ENCODE results near the gene CNPY2.
"Not testable (repeated sequence)": the region's sequence is repeated elsewhere in the genome, so short reads cannot be mapped to it uniquely, and the experiment has no call there.

Gene CNPY2

GRCh38 chr12:56315622-56316473, at the start of gene CNPY2:
TSS of gene CNPY2 (minus strand) at chr12:56315988. CDS start at chr12:56315217, 771 bp downstream.
- peak; percentile 95 for DNase-seq (ENCODE audit: low spot score)
- no peak for FAIRE-seq

GRCh38 chr12:56362130-56363059, 46.6 kb upstream of the CNPY2 start, which contains the start of gene APOF:
TSS of gene APOF (minus strand) at chr12:56362857. CDS start at chr12:56362745, 112 bp downstream.
- FAIRE-seq = no peak

GRCh38 chr12:56361487-56362129, 45.8 kb upstream of the CNPY2 start:
- no peak for DNase-seq (ENCODE audit: low spot score)
- no peak for FAIRE-seq

More at GRCh38 chr12:56362130-56363059, 46.6 kb upstream of the CNPY2 start, which contains the start of gene APOF:
- DNase-seq (ENCODE audit: low spot score) = no peak

GRCh38 chr12:56359851-56360767, 44.3 kb upstream of the CNPY2 start, which contains the start of gene STAT2:
TSS of gene STAT2 (minus strand) at chr12:56360107. CDS start at chr12:56356571, 3,536 bp downstream.
- FAIRE-seq = peak; percentile 23

GRCh38 chr12:56358836-56359532, 43.2 kb upstream of the CNPY2 start:
- no peak for FAIRE-seq

More at GRCh38 chr12:56359851-56360767, 44.3 kb upstream of the CNPY2 start, which contains the start of gene STAT2:
- peak; percentile 97 for DNase-seq (ENCODE audit: low spot score)

GRCh38 chr12:56351325-56351724, 35.5 kb upstream of the CNPY2 start:
- FAIRE-seq (no peak), DNase-seq (ENCODE audit: low spot score) (no peak)

More at GRCh38 chr12:56358836-56359532, 43.2 kb upstream of the CNPY2 start:
- DNase-seq (ENCODE audit: low spot score) = no peak

- FAIRE-seq (no peak), DNase-seq (ENCODE audit: low spot score) (no peak)
These were observed 34.9 kb upstream of the CNPY2 start for GRCh38 chr12:56350662-56351061.

GRCh38 chr12:56348776-56349175, 33.0 kb upstream of the CNPY2 start:
- no peak for FAIRE-seq
- DNase-seq (ENCODE audit: low spot score) = no peak

- DNase-seq (ENCODE audit: low spot score); FAIRE-seq: not testable (repeated sequence)
These were observed 31.5 kb upstream of the CNPY2 start for GRCh38 chr12:56347255-56347654.

GRCh38 chr12:56346675-56347074, 30.9 kb upstream of the CNPY2 start:
- no peak for FAIRE-seq
- no peak for DNase-seq (ENCODE audit: low spot score)

GRCh38 chr12:56342290-56342689, 26.5 kb upstream of the CNPY2 start:
- FAIRE-seq = not testable (repeated sequence)

GRCh38 chr12:56341616-56342015, 25.8 kb upstream of the CNPY2 start:
- DNase-seq (ENCODE audit: low spot score) = no peak
- FAIRE-seq = no peak

More at GRCh38 chr12:56342290-56342689, 26.5 kb upstream of the CNPY2 start:
- not testable (repeated sequence) for DNase-seq (ENCODE audit: low spot score)

- DNase-seq (ENCODE audit: low spot score) (no peak), FAIRE-seq (no peak)
These were observed 23.3 kb upstream of the CNPY2 start for GRCh38 chr12:56339158-56339422.

GRCh38 chr12:56338308-56339157, 22.7 kb upstream of the CNPY2 start, which contains the start of gene IL23A:
TSS of gene IL23A (plus strand) at chr12:56338884. CDS start at chr12:56339045, 161 bp downstream.
- DNase-seq (ENCODE audit: low spot score) = peak; percentile 39
- no peak for FAIRE-seq

- DNase-seq (ENCODE audit: low spot score) (no peak), FAIRE-seq (no peak)
These were observed 22.0 kb upstream of the CNPY2 start for GRCh38 chr12:56337753-56338251.

GRCh38 chr12:56336361-56337167, 20.8 kb upstream of the CNPY2 start:
- DNase-seq (ENCODE audit: low spot score) (no peak), FAIRE-seq (no peak)

- FAIRE-seq; DNase-seq (ENCODE audit: low spot score): not testable (repeated sequence)
These were observed 19.7 kb upstream of the CNPY2 start for GRCh38 chr12:56335527-56335926.

GRCh38 chr12:56334490-56334793, 18.7 kb upstream of the CNPY2 start:
- FAIRE-seq (no peak), DNase-seq (ENCODE audit: low spot score) (no peak)
